Cardiac muscle cell (in vitro differentiated cells and primary cell): ENCODE measurements around the gene EFCAB9. TPM values are rescaled to one million over a fixed set of nuclear protein-coding genes. Genes with fewer than 3 reads are reported as not detected.
"Not testable (repeated sequence)": the region's sequence is repeated elsewhere in the genome, so short reads cannot be mapped to it uniquely, and the experiment has no call there.

Experiments
- DNase-seq, 2 donors: peaks; one replicate each; pipeline versions ENCODE4 v3.0.0 to v3.0.0-alpha.2; 2010 to 2017; ENCODE audit warnings: low read depth in 1 of 2, low spot score in 1 of 2
- H3K27ac ChIP-seq: fragments of 200-600 bp; sonication (generic); 2 replicates; pipeline ENCODE4 v1.5.1; 2016
- H3K27me3 ChIP-seq: fragments of 200-600 bp; sonication (generic); 2 replicates; pipeline ENCODE4 v1.6.0; 2016; ENCODE audit warnings: control low read depth
- H3K36me3 ChIP-seq: fragments of 200-600 bp; sonication (generic); 2 replicates; pipeline ENCODE4 v1.5.1; 2016; ENCODE audit warnings: control low read depth
- H3K4me1 ChIP-seq: fragments of 200-600 bp; sonication (generic); 2 replicates; pipeline ENCODE4 v1.8.1; 2017; ENCODE audit warnings: low read depth, mild to moderate bottlenecking, mixed run types
- H3K4me3 ChIP-seq: fragments of 200-600 bp; sonication (generic); 2 replicates; pipeline ENCODE4 v1.5.1; 2016; ENCODE audit warnings: mild to moderate bottlenecking
- H3K9me3 ChIP-seq: fragments of 200-600 bp; sonication (generic); 2 replicates; pipeline ENCODE4 v1.5.1; 2017; ENCODE audit warnings: low read depth, mild to moderate bottlenecking, control low read depth
- CTCF ChIP-seq: IDR thresholded peaks from 2 replicates; pipeline ENCODE4 v1.5.1; 2012; ENCODE audit warnings: low read depth, mild to moderate bottlenecking, low read length
- polyA plus RNA-seq: library from polyadenylated mRNA; unstranded; fragments of >200 nt; fragmentation: Nextera tagmentation; extraction: Ambion mirVana; gene quantifications from 2 replicates; pipeline ENCODE4 v1.2.1, GENCODE V29; 2016
- total RNA-seq: library from RNA; depleted of rRNA; stranded (reverse); fragments of >200 nt; gene quantifications from 2 replicates; pipeline ENCODE4 v1.2.3, GENCODE V29; 2016

EFCAB9 gene
- total and polyA plus RNA-seq, 2 experiments from 2014 or later = not detected

GRCh38 chr5:172153695-172154094 is 40.3 kb upstream of the EFCAB9 start:
- H3K9me3 ChIP-seq = no peaks in the 10 kb centered on the region
- H3K36me3 ChIP-seq = no peaks in the 10 kb centered on the region
- TF ChIP-seq CTCF = no peak
- H3K27ac ChIP-seq = no peak overlapping the region
- H3K4me1 ChIP-seq = no peaks in the 10 kb centered on the region
- no peaks in the 10 kb centered on the region for H3K27me3 ChIP-seq
- H3K4me3 ChIP-seq = no peak overlapping the region
- DNase-seq = no peak

GRCh38 chr5:172155101-172155500 is 38.9 kb upstream of the EFCAB9 start:
- H3K4me3 ChIP-seq, DNase-seq, H3K9me3 ChIP-seq, H3K27me3 ChIP-seq, H3K4me1 ChIP-seq, H3K36me3 ChIP-seq, H3K27ac ChIP-seq: not testable (repeated sequence)

GRCh38 chr5:172156541-172156994 is 37.4 kb upstream of the EFCAB9 start:
- H3K27ac ChIP-seq = no peak overlapping the region
- H3K9me3 ChIP-seq = no peaks in the 10 kb centered on the region
- H3K4me3 ChIP-seq = no peak overlapping the region
- DNase-seq = peak in 1 of 2 donors; percentile 44
- no peaks in the 10 kb centered on the region for H3K4me1 ChIP-seq
- no peaks in the 10 kb centered on the region for H3K27me3 ChIP-seq
- H3K36me3 ChIP-seq = no peaks in the 10 kb centered on the region
- no peak for TF ChIP-seq CTCF

GRCh38 chr5:172159016-172159415 is 35.0 kb upstream of the EFCAB9 start:
- Histone ChIP-seq H3K27ac (no peak overlapping the region), H3K4me3 (no peak overlapping the region), H3K36me3 (no peaks in the 10 kb centered on the region), H3K27me3 (no peaks in the 10 kb centered on the region), H3K4me1 (no peaks in the 10 kb centered on the region), H3K9me3 (no peaks in the 10 kb centered on the region)
- no peak for TF ChIP-seq CTCF
- DNase-seq = no peak

- Histone ChIP-seq H3K27ac (no peak overlapping the region), H3K36me3 (no peaks in the 10 kb centered on the region), H3K27me3 (no peaks in the 10 kb centered on the region), H3K4me1 (peaks cover 4% of the 10 kb centered on the region), H3K4me3 (no peak overlapping the region), H3K9me3 (no peaks in the 10 kb centered on the region)
- no peak for TF ChIP-seq CTCF
- no peak for DNase-seq
Measured at GRCh38 chr5:172160506-172160905, 33.5 kb upstream of the EFCAB9 start.

- H3K4me1 ChIP-seq = peaks cover 7% of the 10 kb centered on the region
- no peaks in the 10 kb centered on the region for H3K9me3 ChIP-seq
- no peaks in the 10 kb centered on the region for H3K27me3 ChIP-seq
- peak in 1 of 2 donors; percentile 69 for DNase-seq
- TF ChIP-seq CTCF = peak; percentile 39
- no peak overlapping the region for H3K4me3 ChIP-seq
- H3K27ac ChIP-seq = no peak overlapping the region
- no peaks in the 10 kb centered on the region for H3K36me3 ChIP-seq
Measured at GRCh38 chr5:172162323-172162986, 31.5 kb upstream of the EFCAB9 start.
